Skeletal muscle tissue (tissue), 4 donors: ENCODE results near the gene CADPS. TPM values are rescaled to one million over a fixed set of nuclear protein-coding genes. Genes with fewer than 3 reads are reported as not detected.

Source experiments
- H3K27ac ChIP-seq: one replicate; pipeline ENCODE4 v1.7.0; 2013; ENCODE audit warnings: mild to moderate bottlenecking, low read depth, low read length, inconsistent platforms
- H3K27me3 ChIP-seq, 3 donors: one replicate each; pipeline ENCODE4 v1.7.0; 2013; ENCODE audit warnings: low read length in 3 of 3; ENCODE audit not compliant: control insufficient read depth in 3 of 3, insufficient read depth in 3 of 3
- H3K36me3 ChIP-seq, 3 donors: one replicate each; pipeline ENCODE4 v1.7.0; 2013; ENCODE audit warnings: low read length in 3 of 3; ENCODE audit not compliant: control insufficient read depth in 3 of 3, insufficient read depth in 3 of 3
- H3K4me1 ChIP-seq, 3 donors: one replicate each; pipeline ENCODE4 v1.7.0; 2013; ENCODE audit warnings: low read length in 3 of 3, mild to moderate bottlenecking in 3 of 3; ENCODE audit not compliant: control insufficient read depth in 3 of 3, insufficient read depth in 3 of 3
- H3K4me3 ChIP-seq, 3 donors: one replicate each; pipeline ENCODE4 v1.7.0; 2013; ENCODE audit warnings: low read length in 3 of 3
- H3K9ac ChIP-seq, 3 donors: one replicate each; pipeline ENCODE4 v1.7.0; 2013; ENCODE audit warnings: low read length in 3 of 3, mild to moderate bottlenecking in 3 of 3, moderate library complexity in 2 of 3, low read depth in 1 of 3
- H3K9me3 ChIP-seq, 3 donors: one replicate each; pipeline ENCODE4 v1.7.0; 2013; ENCODE audit warnings: low read length in 3 of 3; ENCODE audit not compliant: control insufficient read depth in 3 of 3
- total RNA-seq: library from RNA; depleted of rRNA; stranded (reverse); fragments of >200 nt; gene quantifications from one replicate; pipeline ENCODE4 v1.2.3, GENCODE V29; 2014
- donor health status: Osteomylitis.

CADPS gene
- total RNA-seq, 1 donor from 2014 or later = 1.0 TPM

GRCh38 chr3:62761311-62761710 lies 113.9 kb downstream of the CADPS start:
- no peaks in the 10 kb centered on the region for H3K27me3 ChIP-seq
- no peaks in the 10 kb centered on the region for H3K36me3 ChIP-seq
- H3K9ac ChIP-seq = no peak overlapping the region
- H3K27ac ChIP-seq = no peak overlapping the region
- no peak overlapping the region for H3K4me3 ChIP-seq
- no peaks in the 10 kb centered on the region for H3K9me3 ChIP-seq
- H3K4me1 ChIP-seq = no peaks in the 10 kb centered on the region

DNA sequence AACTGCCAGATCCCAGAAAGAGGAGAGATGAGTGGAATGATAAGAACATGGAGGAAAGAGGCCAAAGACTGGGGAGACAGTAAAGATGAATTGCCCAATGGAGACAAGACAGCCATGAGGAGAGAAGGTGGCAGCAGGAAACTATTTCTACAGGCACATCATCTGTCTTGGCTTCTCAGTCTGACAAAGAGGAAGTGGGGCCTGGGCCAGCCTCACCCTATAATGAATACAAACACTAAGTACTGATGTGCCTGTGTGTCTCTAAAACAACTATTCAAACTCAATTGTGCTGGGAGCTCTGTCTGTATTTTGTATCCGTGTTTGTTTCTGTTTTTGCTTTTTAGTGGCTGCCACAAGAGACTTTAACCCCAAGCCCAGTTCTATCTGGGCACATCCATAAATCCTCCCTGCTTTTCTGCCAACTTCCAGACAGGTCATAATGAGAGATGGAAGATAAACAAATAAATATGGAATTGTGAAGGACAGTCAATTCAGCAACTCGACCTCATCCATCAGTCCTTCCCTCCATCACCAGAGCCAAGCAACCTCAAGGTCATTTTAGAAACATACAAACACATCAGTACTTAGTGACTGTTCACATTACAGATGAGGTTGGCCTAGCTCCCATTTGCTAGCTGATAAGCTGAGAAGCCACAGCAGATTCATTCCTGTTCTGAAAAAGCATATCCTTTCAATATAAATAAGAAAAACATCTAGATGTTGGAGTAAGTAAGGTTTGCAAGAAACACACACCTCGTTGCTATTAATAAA lies 116.7 kb downstream of the CADPS start:
- no peaks in the 10 kb centered on the region for H3K9me3 ChIP-seq
- H3K27me3 ChIP-seq = no peaks in the 10 kb centered on the region
- H3K9ac ChIP-seq = no peak overlapping the region
- H3K4me1 ChIP-seq = no peaks in the 10 kb centered on the region
- no peaks in the 10 kb centered on the region for H3K36me3 ChIP-seq
- no peak overlapping the region for H3K27ac ChIP-seq
- H3K4me3 ChIP-seq = no peak overlapping the region

DNA sequence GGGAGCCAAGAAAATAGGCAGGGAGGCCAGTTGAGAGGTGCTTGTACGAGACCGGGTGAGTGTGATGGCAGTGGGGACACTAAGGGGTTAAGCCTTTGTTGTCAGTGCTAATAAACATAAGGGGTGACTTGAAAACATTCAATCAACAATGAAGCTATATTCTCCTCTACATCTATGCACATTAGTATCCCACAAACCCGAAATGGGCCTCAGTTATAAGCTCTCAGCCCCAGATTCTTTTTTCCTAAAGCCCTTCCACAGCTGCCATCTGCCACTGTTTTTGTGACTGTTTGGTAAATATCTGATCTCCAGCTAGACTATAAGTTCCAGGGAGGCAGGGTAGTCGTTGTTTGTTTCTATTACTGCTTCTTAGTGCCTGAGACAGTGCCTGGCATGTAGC lies 118.2 kb downstream of the CADPS start:
- H3K4me1 ChIP-seq = no peaks in the 10 kb centered on the region
- no peak overlapping the region for H3K9ac ChIP-seq
- no peaks in the 10 kb centered on the region for H3K9me3 ChIP-seq
- H3K27me3 ChIP-seq = no peaks in the 10 kb centered on the region
- no peak overlapping the region for H3K27ac ChIP-seq
- no peak overlapping the region for H3K4me3 ChIP-seq
- H3K36me3 ChIP-seq = no peaks in the 10 kb centered on the region

DNA sequence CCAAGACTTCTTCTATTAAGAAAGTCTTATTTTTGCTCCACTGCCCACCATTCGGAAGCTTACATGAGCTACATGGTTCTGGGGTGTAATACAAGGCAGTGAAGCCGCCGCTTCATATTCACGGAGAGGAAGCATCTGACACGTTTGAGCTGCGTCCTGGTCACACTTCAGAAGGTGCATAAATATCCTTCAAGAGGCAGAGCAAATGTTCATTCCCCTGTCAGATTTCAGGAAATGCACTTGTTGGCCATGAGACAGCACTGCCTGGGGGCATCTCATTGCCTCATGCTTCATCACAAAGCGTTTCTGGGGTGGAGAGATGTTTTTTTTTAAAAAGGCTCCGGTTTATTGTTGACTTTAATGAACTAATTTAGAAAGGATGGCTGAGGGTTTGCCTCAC lies 119.9 kb downstream of the CADPS start:
- H3K27me3 ChIP-seq = no peaks in the 10 kb centered on the region
- H3K4me3 ChIP-seq = no peak overlapping the region
- no peaks in the 10 kb centered on the region for H3K9me3 ChIP-seq
- H3K27ac ChIP-seq = no peak overlapping the region
- no peaks in the 10 kb centered on the region for H3K36me3 ChIP-seq
- no peak overlapping the region for H3K9ac ChIP-seq
- no peaks in the 10 kb centered on the region for H3K4me1 ChIP-seq

DNA sequence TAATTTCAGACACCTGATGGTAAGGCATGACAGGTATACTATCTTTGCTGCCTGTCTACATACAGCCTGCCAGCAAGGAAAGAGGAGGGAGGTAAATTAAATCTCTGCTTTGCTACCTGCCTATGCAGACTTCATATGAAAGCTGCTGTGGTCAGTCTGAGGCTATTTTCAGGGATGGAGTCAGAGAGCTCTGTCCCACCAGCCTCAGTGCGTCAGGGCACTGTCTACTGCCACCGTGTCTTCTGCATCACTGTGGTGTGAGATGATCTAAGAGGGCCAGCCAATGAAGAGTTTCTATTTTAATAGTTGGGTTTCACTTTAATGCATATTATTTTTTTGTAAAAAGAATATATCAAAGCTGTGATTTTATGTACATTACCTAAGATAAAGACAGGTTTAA lies 125.6 kb downstream of the CADPS start:
- Histone ChIP-seq H3K4me1 (no peaks in the 10 kb centered on the region), H3K27me3 (no peaks in the 10 kb centered on the region), H3K9ac (no peak overlapping the region), H3K9me3 (no peaks in the 10 kb centered on the region), H3K4me3 (no peak overlapping the region), H3K36me3 (no peaks in the 10 kb centered on the region), H3K27ac (no peak overlapping the region)

- Histone ChIP-seq H3K4me1 (no peaks in the 10 kb centered on the region), H3K36me3 (no peaks in the 10 kb centered on the region), H3K9ac (no peak overlapping the region), H3K27me3 (no peaks in the 10 kb centered on the region), H3K27ac (no peak overlapping the region), H3K4me3 (no peak overlapping the region), H3K9me3 (no peaks in the 10 kb centered on the region)
Observed at GRCh38 chr3:62749130-62749529, 126.1 kb downstream of the CADPS start.

DNA sequence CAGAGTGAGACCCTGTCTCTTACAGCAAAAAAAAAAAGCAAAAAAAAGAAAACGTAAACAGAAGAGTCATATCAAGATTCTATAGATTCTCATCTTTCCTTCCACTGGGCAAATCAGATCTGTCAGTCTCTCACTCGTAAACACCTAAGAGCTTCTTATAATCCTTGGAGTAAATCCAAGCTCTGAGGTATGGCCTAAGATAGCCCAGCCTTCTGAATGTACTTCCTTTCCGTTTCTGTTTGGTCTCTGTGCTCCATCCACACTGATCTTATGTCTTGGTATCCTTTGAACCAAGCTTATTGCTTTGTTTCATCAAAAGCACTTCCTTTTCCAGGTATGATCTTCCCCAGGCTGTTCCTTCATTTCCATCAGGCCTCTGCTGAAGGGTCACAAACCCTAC lies 137.8 kb downstream of the CADPS start:
- no peaks in the 10 kb centered on the region for H3K9me3 ChIP-seq
- no peak overlapping the region for H3K27ac ChIP-seq
- H3K4me3 ChIP-seq = no peak overlapping the region
- no peaks in the 10 kb centered on the region for H3K36me3 ChIP-seq
- H3K4me1 ChIP-seq = no peaks in the 10 kb centered on the region
- no peaks in the 10 kb centered on the region for H3K27me3 ChIP-seq
- no peak overlapping the region for H3K9ac ChIP-seq

- H3K27me3 ChIP-seq = no peaks in the 10 kb centered on the region
- H3K9ac ChIP-seq = no peak overlapping the region
- H3K4me3 ChIP-seq = no peak overlapping the region
- H3K4me1 ChIP-seq = no peaks in the 10 kb centered on the region
- H3K27ac ChIP-seq = no peak overlapping the region
- H3K36me3 ChIP-seq = no peaks in the 10 kb centered on the region
- H3K9me3 ChIP-seq = no peaks in the 10 kb centered on the region
Observed at GRCh38 chr3:62735510-62735909, 139.7 kb downstream of the CADPS start.

- no peak overlapping the region for H3K27ac ChIP-seq
- no peak overlapping the region for H3K9ac ChIP-seq
- no peaks in the 10 kb centered on the region for H3K4me1 ChIP-seq
- no peaks in the 10 kb centered on the region for H3K27me3 ChIP-seq
- H3K9me3 ChIP-seq = no peaks in the 10 kb centered on the region
- H3K4me3 ChIP-seq = no peak overlapping the region
- no peaks in the 10 kb centered on the region for H3K36me3 ChIP-seq
Observed at GRCh38 chr3:62732183-62732904, 142.9 kb downstream of the CADPS start.

- H3K27me3 ChIP-seq = no peaks in the 10 kb centered on the region
- H3K9ac ChIP-seq = no peak overlapping the region
- no peaks in the 10 kb centered on the region for H3K9me3 ChIP-seq
- no peak overlapping the region for H3K4me3 ChIP-seq
- no peaks in the 10 kb centered on the region for H3K36me3 ChIP-seq
- no peak overlapping the region for H3K27ac ChIP-seq
- H3K4me1 ChIP-seq = no peaks in the 10 kb centered on the region
Observed at GRCh38 chr3:62727981-62728380, 147.2 kb downstream of the CADPS start.
